H9 (cell line): ENCODE results near the gene SH3PXD2B. TPM values are rescaled to one million over a fixed set of nuclear protein-coding genes. Genes with fewer than 3 reads are reported as not detected.

ENCODE experiments used
- DNase-seq: peaks from one replicate; pipeline ENCODE4 v3.0.0-alpha.2; 2017
- H2AFZ ChIP-seq: one replicate; pipeline ENCODE4 v1.6.1; 2013; ENCODE audit warnings: mild to moderate bottlenecking, low read length, control low read depth, moderate library complexity
- H2AK5ac ChIP-seq: 2 replicates; pipeline ENCODE4 v1.6.1; 2013; ENCODE audit warnings: low read length, control low read depth, mixed read lengths; ENCODE audit not compliant: insufficient read length
- H2BK120ac ChIP-seq: one replicate; pipeline ENCODE4 v1.6.1; 2013; ENCODE audit warnings: low read depth, mild to moderate bottlenecking, low read length, control low read depth, inconsistent platforms; ENCODE audit not compliant: poor library complexity, severe bottlenecking
- H2BK12ac ChIP-seq: 2 replicates; pipeline ENCODE4 v1.6.1; 2013; ENCODE audit warnings: low read length, control low read depth, mixed read lengths, low read depth; ENCODE audit not compliant: insufficient read length
- H2BK15ac ChIP-seq: 2 replicates; pipeline ENCODE4 v1.6.1; 2013; ENCODE audit warnings: low read depth, low read length, control low read depth
- H2BK20ac ChIP-seq: one replicate; pipeline ENCODE4 v1.6.1; 2013; ENCODE audit warnings: low read depth, mild to moderate bottlenecking, low read length, control low read depth, inconsistent platforms; ENCODE audit not compliant: poor library complexity, severe bottlenecking
- H2BK5ac ChIP-seq: 2 replicates; pipeline ENCODE4 v1.6.1; 2013; ENCODE audit warnings: low read length, control low read depth, mixed read lengths; ENCODE audit not compliant: insufficient read length
- H3K14ac ChIP-seq: 2 replicates; pipeline ENCODE4 v1.6.1; 2013; ENCODE audit warnings: low read length, control low read depth; ENCODE audit not compliant: insufficient read depth
- H3K18ac ChIP-seq: 2 replicates; pipeline ENCODE4 v1.6.1; 2013; ENCODE audit warnings: low read depth, mild to moderate bottlenecking, mixed read lengths, low read length, control low read depth; ENCODE audit not compliant: insufficient read length
- H3K23ac ChIP-seq: 2 replicates; pipeline ENCODE4 v1.6.1; 2013; ENCODE audit warnings: low read length, control low read depth, mixed read lengths, low read depth; ENCODE audit not compliant: insufficient read length
- H3K23me2 ChIP-seq: 2 replicates; pipeline ENCODE4 v1.6.1; 2013; ENCODE audit warnings: low read depth, mild to moderate bottlenecking, mixed read lengths, low read length, control low read depth; ENCODE audit not compliant: insufficient read length, poor library complexity, severe bottlenecking
- H3K27ac ChIP-seq: 2 replicates; pipeline ENCODE4 v1.5.1; 2013; ENCODE audit warnings: low read length, control low read depth, mixed read lengths, low read depth; ENCODE audit not compliant: insufficient read length
- H3K27me3 ChIP-seq: 2 replicates; pipeline ENCODE4 v1.6.1; 2013; ENCODE audit warnings: low read length, control low read depth, inconsistent platforms; ENCODE audit not compliant: insufficient read depth
- H3K4ac ChIP-seq: 2 replicates; pipeline ENCODE4 v1.6.1; 2013; ENCODE audit warnings: low read depth, mild to moderate bottlenecking, control low read depth, inconsistent platforms, low read length, moderate library complexity
- H3K4me1 ChIP-seq: 2 replicates; pipeline ENCODE4 v1.6.1; 2013; ENCODE audit warnings: low read length, control low read depth, inconsistent platforms; ENCODE audit not compliant: insufficient read depth
- H3K4me2 ChIP-seq: 2 replicates; pipeline ENCODE4 v1.6.1; 2013; ENCODE audit warnings: low read length, control low read depth, mixed read lengths; ENCODE audit not compliant: insufficient read length, insufficient read depth
- H3K56ac ChIP-seq: 2 replicates; pipeline ENCODE4 v1.6.1; 2013; ENCODE audit warnings: low read depth, mild to moderate bottlenecking, mixed read lengths, low read length, control low read depth; ENCODE audit not compliant: insufficient read length
- H3K79me1 ChIP-seq: 2 replicates; pipeline ENCODE4 v1.6.1; 2013; ENCODE audit warnings: low read depth, mild to moderate bottlenecking, moderate library complexity, low read length, control low read depth, inconsistent platforms; ENCODE audit not compliant: insufficient read depth, poor library complexity, severe bottlenecking
- H3K79me2 ChIP-seq: 2 replicates; pipeline ENCODE4 v1.6.1; 2013; ENCODE audit warnings: low read length, control low read depth, inconsistent platforms; ENCODE audit not compliant: insufficient read depth
- H3K9ac ChIP-seq: 2 replicates; pipeline ENCODE4 v1.6.1; 2013; ENCODE audit warnings: low read length, control low read depth, mixed read lengths; ENCODE audit not compliant: insufficient read length; ENCODE audit errors: extremely low read depth
- H3K9me3 ChIP-seq: one replicate; pipeline ENCODE4 v1.6.1; 2013; ENCODE audit warnings: low read depth, low read length, inconsistent platforms; ENCODE audit not compliant: control insufficient read depth
- H3T11ph ChIP-seq: one replicate; pipeline ENCODE4 v1.6.1; 2013; ENCODE audit warnings: mild to moderate bottlenecking, low read length, control low read depth, inconsistent platforms
- H4K20me1 ChIP-seq: one replicate; pipeline ENCODE4 v1.6.1; 2013; ENCODE audit not compliant: control insufficient read depth, insufficient read length, insufficient read depth
- H4K5ac ChIP-seq: 2 replicates; pipeline ENCODE4 v1.6.1; 2013; ENCODE audit warnings: low read depth, mild to moderate bottlenecking, mixed read lengths, low read length, control low read depth; ENCODE audit not compliant: insufficient read length
- H4K8ac ChIP-seq: replicated peaks from 2 replicates; pipeline ENCODE4 v1.6.1; 2013; ENCODE audit warnings: low read length, control low read depth, mixed read lengths, low read depth; ENCODE audit not compliant: insufficient read length
- H4K91ac ChIP-seq: 2 replicates; pipeline ENCODE4 v1.6.1; 2013; ENCODE audit warnings: low read depth, mild to moderate bottlenecking, moderate library complexity, mixed read lengths, low read length, control low read depth; ENCODE audit not compliant: insufficient read length
- H3K27ac Mint-ChIP-seq, 3 experiments: 2 replicates in 2 of 3; 3 replicates in 1 of 3; pipeline ENCODE4 v1.8.0; 2020 to 2021; ENCODE audit warnings: mixed read lengths in 3 of 3, mild to moderate bottlenecking in 1 of 3, moderate library complexity in 1 of 3
- H3K27me3 Mint-ChIP-seq: 2 replicates; pipeline ENCODE4 v1.8.0; 2021; ENCODE audit warnings: low read depth, mild to moderate bottlenecking, moderate library complexity, mixed read lengths
- H3K36me3 Mint-ChIP-seq, 3 experiments: 2 replicates in 2 of 3; 3 replicates in 1 of 3; pipeline ENCODE4 v1.8.0; 2020 to 2021; ENCODE audit warnings: low read depth in 3 of 3, mixed read lengths in 3 of 3; ENCODE audit not compliant: insufficient read depth in 1 of 3
- H3K4me1 Mint-ChIP-seq, 2 experiments: 2 replicates each; pipeline ENCODE4 v1.8.0; 2020; ENCODE audit warnings: mixed read lengths in 2 of 2
- H3K4me3 Mint-ChIP-seq, 2 experiments: 2 replicates in 1 of 2; 3 replicates in 1 of 2; pipeline ENCODE4 v1.8.0; 2020 to 2021; ENCODE audit warnings: mild to moderate bottlenecking in 2 of 2, mixed read lengths in 2 of 2, moderate library complexity in 1 of 2
- H3K9me3 Mint-ChIP-seq, 2 experiments: 2 replicates in 1 of 2; 3 replicates in 1 of 2; pipeline ENCODE4 v1.8.0; 2020; ENCODE audit warnings: mild to moderate bottlenecking in 2 of 2, mixed read lengths in 2 of 2, moderate library complexity in 1 of 2
- CTCF ChIP-seq: fragments of 200-600 bp; sonication (generic); conservative IDR thresholded peaks from 3 replicates; pipeline ENCODE4 v1.8.0; 2021; ENCODE audit warnings: antibody characterized with exemption, mild to moderate bottlenecking
- WGBS: extraction: QIAGEN DNeasy Blood & Tissue Kit; methylation state at CpG from one replicate; pipeline ENCODE4 v1.1.7; 2013; ENCODE audit warnings: missing lambda C conversion rate, low lambda C conversion rate, mixed read lengths; ENCODE audit not compliant: insufficient read length; ENCODE audit errors: extremely low coverage; 5-methylcytosine and 5-hydroxymethylcytosine counted together
- total RNA-seq: library from RNA; stranded (reverse); gene quantifications from 2 replicates; pipeline ENCODE4 v1.2.1, GENCODE V29; 2021

The SH3PXD2B gene
- total RNA-seq, 1 experiment from 2014 or later: 49.0 TPM

GRCh38 chr5:172293745-172294342 lies 160.5 kb downstream of the SH3PXD2B start:
- H3K4ac ChIP-seq: no peak overlapping the region
- H3K56ac ChIP-seq: no peak overlapping the region
- H3K23me2 ChIP-seq: no peaks in the 10 kb centered on the region
- no peak for TF ChIP-seq CTCF
- no peaks in the 10 kb centered on the region for H3K79me1 ChIP-seq
- Mint-ChIP-seq H3K36me3 (no peaks in the 10 kb centered on the region), H3K9me3 (no peaks in the 10 kb centered on the region), H3K27ac (no peak overlapping the region), H3K27me3 (peaks cover 3% of the 10 kb centered on the region; the same call in 1 of the 2 replicates), H3K4me3 (no peak overlapping the region), H3K4me1 (peaks cover 5 to 9% of the 10 kb centered on the region in 2 experiments)
- no peak overlapping the region for H3K18ac ChIP-seq
- no CpG with 5 or more reads among the region's 2 CpGs for WGBS
- H2BK20ac ChIP-seq: no peak overlapping the region
- H3K27me3 ChIP-seq: no peaks in the 10 kb centered on the region
- H4K20me1 ChIP-seq: no peaks in the 10 kb centered on the region
- H3K4me2 ChIP-seq: no peak overlapping the region
- no peak overlapping the region for H2BK5ac ChIP-seq
- H3T11ph ChIP-seq: no peak overlapping the region
- H3K14ac ChIP-seq: no peak overlapping the region
- no peak overlapping the region for H2AK5ac ChIP-seq
- H2BK120ac ChIP-seq: no peak overlapping the region
- no peak for DNase-seq
- H3K27ac ChIP-seq: no peak overlapping the region
- H2AFZ ChIP-seq: no peak overlapping the region
- H2BK15ac ChIP-seq: no peak overlapping the region
- no peak overlapping the region for H4K8ac ChIP-seq
- H3K9me3 ChIP-seq: no peaks in the 10 kb centered on the region
- H4K91ac ChIP-seq: no peak overlapping the region
- H3K23ac ChIP-seq: no peak overlapping the region
- H4K5ac ChIP-seq: no peak overlapping the region
- H3K79me2 ChIP-seq: no peaks in the 10 kb centered on the region
- H2BK12ac ChIP-seq: no peak overlapping the region
- H3K9ac ChIP-seq: no peak overlapping the region
- H3K4me1 ChIP-seq: no peaks in the 10 kb centered on the region
